ENCODE data around the gene IFFO2. TPM values are rescaled to one million over a fixed set of nuclear protein-coding genes. Genes with fewer than 3 reads are reported as not detected.
A peak's percentile ranks its signal among the peaks of the same experiment; 100 is the strongest.

The IFFO2 gene
- total RNA-seq, 2 donors from 2014 or later: 2.3 to 14.0 TPM

DNA sequence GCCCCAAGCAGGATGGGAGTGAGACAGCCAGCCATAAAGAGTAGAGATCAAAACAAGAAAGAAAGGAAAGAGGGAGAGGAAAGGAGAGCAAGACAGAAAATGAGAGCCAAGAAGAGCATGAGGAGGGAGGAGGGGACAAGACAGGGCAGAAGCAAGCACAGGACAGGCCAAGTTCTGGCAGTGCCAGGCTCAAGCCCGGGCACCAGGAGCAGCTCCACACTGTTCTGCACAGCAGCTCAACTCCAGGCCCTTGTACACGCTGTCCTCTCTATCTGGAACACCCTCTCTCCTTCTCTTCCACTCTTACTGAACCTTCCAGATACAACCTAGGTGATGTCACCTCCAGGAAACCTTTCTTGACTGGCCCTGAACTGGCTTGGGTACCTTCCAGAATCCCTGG lies 11.7 kb downstream of the IFFO2 start:
- H3K9me3 ChIP-seq: no peaks in the 10 kb centered on the region
- no peak overlapping the region for H3K4me3 ChIP-seq
- peak overlapping the region in 1 of 2 donors; percentile 48 for H3K27ac ChIP-seq
- H3K4me1 ChIP-seq: peaks cover 0 to 79% of the 10 kb centered on the region in 2 donors
- H3K36me3 ChIP-seq: no peaks in the 10 kb centered on the region
- no peak for DNase-seq (ENCODE audit: low spot score)
- no peaks in the 10 kb centered on the region for H3K27me3 ChIP-seq
- TF ChIP-seq, protein P1, sequence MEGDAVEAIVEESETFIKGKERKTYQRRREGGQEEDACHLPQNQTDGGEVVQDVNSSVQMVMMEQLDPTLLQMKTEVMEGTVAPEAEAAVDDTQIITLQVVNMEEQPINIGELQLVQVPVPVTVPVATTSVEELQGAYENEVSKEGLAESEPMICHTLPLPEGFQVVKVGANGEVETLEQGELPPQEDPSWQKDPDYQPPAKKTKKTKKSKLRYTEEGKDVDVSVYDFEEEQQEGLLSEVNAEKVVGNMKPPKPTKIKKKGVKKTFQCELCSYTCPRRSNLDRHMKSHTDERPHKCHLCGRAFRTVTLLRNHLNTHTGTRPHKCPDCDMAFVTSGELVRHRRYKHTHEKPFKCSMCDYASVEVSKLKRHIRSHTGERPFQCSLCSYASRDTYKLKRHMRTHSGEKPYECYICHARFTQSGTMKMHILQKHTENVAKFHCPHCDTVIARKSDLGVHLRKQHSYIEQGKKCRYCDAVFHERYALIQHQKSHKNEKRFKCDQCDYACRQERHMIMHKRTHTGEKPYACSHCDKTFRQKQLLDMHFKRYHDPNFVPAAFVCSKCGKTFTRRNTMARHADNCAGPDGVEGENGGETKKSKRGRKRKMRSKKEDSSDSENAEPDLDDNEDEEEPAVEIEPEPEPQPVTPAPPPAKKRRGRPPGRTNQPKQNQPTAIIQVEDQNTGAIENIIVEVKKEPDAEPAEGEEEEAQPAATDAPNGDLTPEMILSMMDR (IDR thresholded peaks at IDR 0.05): no peak

DNA sequence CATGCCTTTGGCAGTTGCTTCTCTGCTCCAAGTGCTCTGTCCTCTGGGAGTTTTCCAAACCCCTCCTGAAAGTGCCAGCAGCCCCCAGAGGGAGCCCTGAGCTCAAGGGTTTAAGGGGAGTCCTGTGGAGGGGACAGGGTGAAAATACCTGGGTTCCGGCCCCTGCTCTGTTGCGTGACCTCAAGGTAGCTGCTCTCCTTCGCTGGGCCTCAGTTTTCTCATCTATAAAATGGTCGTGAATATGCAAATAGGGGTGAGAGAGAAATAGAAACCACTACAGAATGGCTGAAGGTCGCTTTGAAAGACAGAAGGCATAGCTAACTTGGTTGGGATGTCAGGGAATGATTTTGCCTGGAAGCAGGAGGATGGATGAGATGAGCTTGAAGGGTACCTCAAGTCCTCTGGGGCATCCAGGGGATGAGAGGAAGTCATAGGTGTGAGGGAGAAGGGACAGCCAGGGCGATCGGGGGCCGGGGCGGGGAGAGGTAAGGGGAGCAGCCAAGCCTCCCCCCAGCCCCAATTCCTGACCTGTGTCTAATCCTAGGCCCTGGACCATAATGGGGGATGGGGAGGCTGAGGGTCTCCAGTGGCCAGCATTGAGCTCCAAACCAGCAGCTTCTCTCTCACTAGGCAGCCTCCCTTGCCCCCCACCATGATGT lies 12.4 kb downstream of the IFFO2 start:
- no peaks in the 10 kb centered on the region for H3K27me3 ChIP-seq
- no peaks in the 10 kb centered on the region for H3K36me3 ChIP-seq
- H3K9me3 ChIP-seq: no peaks in the 10 kb centered on the region
- H3K27ac ChIP-seq: no peak overlapping the region
- peaks cover 0 to 79% of the 10 kb centered on the region in 2 donors for H3K4me1 ChIP-seq
- TF ChIP-seq, protein P1 (IDR thresholded peaks at IDR 0.05): no peak
- no peak for DNase-seq (ENCODE audit: low spot score)
- H3K4me3 ChIP-seq: no peak overlapping the region

GRCh38 chr1:18943162-18943561 lies 13.3 kb downstream of the IFFO2 start:
- H3K36me3 ChIP-seq: no peaks in the 10 kb centered on the region
- H3K4me3 ChIP-seq: no peak overlapping the region
- H3K27me3 ChIP-seq: no peaks in the 10 kb centered on the region
- H3K27ac ChIP-seq: no peak overlapping the region
- no peaks in the 10 kb centered on the region for H3K9me3 ChIP-seq
- no peak for DNase-seq (ENCODE audit: low spot score)
- peaks cover 0 to 79% of the 10 kb centered on the region in 2 donors for H3K4me1 ChIP-seq
- TF ChIP-seq, protein P1 (IDR thresholded peaks at IDR 0.05): no peak

GRCh38 chr1:18942340-18942739 lies 14.1 kb downstream of the IFFO2 start:
- peak overlapping the region; percentile 13 to 43 for H3K27ac ChIP-seq
- no peak for DNase-seq (ENCODE audit: low spot score)
- no peaks in the 10 kb centered on the region for H3K36me3 ChIP-seq
- H3K4me3 ChIP-seq: no peak overlapping the region
- no peaks in the 10 kb centered on the region for H3K9me3 ChIP-seq
- peaks cover 0 to 76% of the 10 kb centered on the region in 2 donors for H3K4me1 ChIP-seq
- no peaks in the 10 kb centered on the region for H3K27me3 ChIP-seq
- TF ChIP-seq, protein P1 (IDR thresholded peaks at IDR 0.05): no peak

- Histone ChIP-seq H3K27me3 (no peaks in the 10 kb centered on the region), H3K36me3 (no peaks in the 10 kb centered on the region), H3K4me1 (peaks cover 0 to 68% of the 10 kb centered on the region in 2 donors), H3K4me3 (no peak overlapping the region), H3K9me3 (no peaks in the 10 kb centered on the region), H3K27ac (peak overlapping the region; percentile 13 to 43)
- TF ChIP-seq, protein P1 (IDR thresholded peaks at IDR 0.05): no peak
- no peak for DNase-seq (ENCODE audit: low spot score)
Observed at GRCh38 chr1:18941221-18942141, 15.0 kb downstream of the IFFO2 start.

Data from right atrium auricular region (tissue), 2 donors.